Measurements from ENCODE around the gene CTDP1.

DNA sequence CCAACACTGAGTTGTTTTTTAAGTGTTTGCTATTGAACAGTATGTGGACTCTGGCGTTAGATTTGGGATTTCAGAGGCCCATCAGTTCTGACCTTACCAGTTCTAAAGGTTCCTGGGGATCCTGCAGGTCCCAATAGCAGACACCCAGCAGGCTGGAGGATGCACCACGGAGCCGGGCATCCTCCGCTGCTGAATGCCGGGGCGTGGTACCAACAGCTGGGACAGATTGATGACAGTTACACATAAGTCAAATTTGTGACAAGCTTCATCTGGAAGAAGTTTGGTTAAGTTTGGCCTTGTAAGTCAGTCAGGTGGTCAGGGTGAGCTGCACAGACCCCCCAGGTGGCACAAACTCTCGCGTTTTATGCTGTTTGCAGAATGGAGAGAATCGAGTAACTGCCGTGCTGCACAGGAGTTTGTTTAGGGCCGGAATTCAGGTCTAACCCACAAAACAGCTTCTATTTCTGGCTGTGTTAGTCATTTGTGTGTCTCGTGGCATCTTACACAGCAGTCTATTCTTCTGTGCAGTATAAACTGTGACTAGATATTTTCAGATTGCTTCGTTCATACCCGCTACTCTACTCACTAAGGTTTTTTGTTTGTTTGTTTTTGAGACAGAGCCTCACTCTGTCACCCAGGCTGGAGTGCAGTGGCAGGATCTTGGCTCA lies 19.2 kb downstream of the CTDP1 start:
- no peak for TF ChIP-seq POLR2A (IDR thresholded peaks at IDR 0.05)
- no peak for TF ChIP-seq POLR2AphosphoS5 (IDR thresholded peaks at IDR 0.05)
- no peak for TF ChIP-seq CTCF (IDR thresholded peaks at IDR 0.05)
